K562 (cell line): ENCODE measurements around the gene CNPY2. TPM values are rescaled to one million over a fixed set of nuclear protein-coding genes. Genes with fewer than 3 reads are reported as not detected.

ENCODE experiments used
- BACH1 ChIP-seq: fragments of 200-800 bp; sonication (Bioruptor generic); IDR thresholded peaks from 2 replicates; pipeline ENCODE4 v1.6.1; 2016; ENCODE audit warnings: missing genetic modification characterization, missing compliant biosample characterization
- GABPB1 ChIP-seq: sonication (generic); formaldehyde crosslinking; IDR thresholded peaks from 2 replicates; pipeline ENCODE4 v1.8.0; 2022; ENCODE audit warnings: mild to moderate bottlenecking, missing genetic modification reagents
- MXI1 ChIP-seq: IDR thresholded peaks from 2 replicates; pipeline ENCODE4 v1.6.1; 2011; ENCODE audit warnings: low read depth, mild to moderate bottlenecking, improper control_type of control experiment, low read length
- NFE2L1 ChIP-seq: fragments of 450-650 bp; IDR thresholded peaks from 2 replicates; pipeline ENCODE4 v1.6.1; 2016; ENCODE audit warnings: missing genetic modification characterization, low read depth, mild to moderate bottlenecking, missing compliant biosample characterization, moderate library complexity, borderline replicate concordance
- PATZ1 ChIP-seq: fragments of 250-450 bp; sonication (Bioruptor Pico); IDR thresholded peaks from 2 replicates; pipeline ENCODE4 v1.5.0; 2020; ENCODE audit warnings: mild to moderate bottlenecking, borderline replicate concordance
- POLR2A ChIP-seq: fragments of 450-650 bp; conservative IDR thresholded peaks from 2 replicates; pipeline ENCODE4 v1.6.1; 2016
- REST ChIP-seq, 2 experiments: fragments of 450-650 bp; formaldehyde crosslinking in 1 of 2; IDR thresholded peaks; 2 replicates each; pipeline versions ENCODE4 v1.4.0 to v1.6.1; 2014 to 2020; ENCODE audit warnings: mild to moderate bottlenecking in 2 of 2, borderline replicate concordance in 1 of 2, low read depth in 1 of 2
- THRA ChIP-seq: fragments of 450-650 bp; IDR thresholded peaks from 2 replicates; pipeline ENCODE4 v1.6.1; 2017; ENCODE audit warnings: mild to moderate bottlenecking, moderate library complexity
- U2AF1 ChIP-seq: fragments of 200-400 bp; formaldehyde crosslinking; optimal IDR thresholded peaks from 2 replicates; pipeline ENCODE3; 2017; ENCODE audit warnings: mild to moderate bottlenecking, low read depth, low read length, moderate library complexity
- XRCC5 ChIP-seq: fragments of 200-400 bp; formaldehyde crosslinking; IDR thresholded peaks from 2 replicates; pipeline ENCODE4 v1.6.1; 2017; ENCODE audit warnings: low read depth, mild to moderate bottlenecking, low read length
- ZNF184 ChIP-seq: sonication (generic); formaldehyde crosslinking; IDR thresholded peaks from 2 replicates; pipeline ENCODE4 v1.5.0; 2020; ENCODE audit warnings: missing genetic modification reagents
- ZNF217 ChIP-seq: sonication (generic); formaldehyde crosslinking; IDR thresholded peaks from 2 replicates; pipeline ENCODE4 v1.8.0; 2022; ENCODE audit warnings: mild to moderate bottlenecking, missing genetic modification reagents
- ZNF277 ChIP-seq: fragments of 250-450 bp; sonication (Bioruptor Pico); IDR thresholded peaks from 2 replicates; pipeline ENCODE4 v1.8.0; 2022; ENCODE audit warnings: inconsistent platforms, mild to moderate bottlenecking, moderate library complexity, borderline replicate concordance
- ZNF695 ChIP-seq: fragments of 450-650 bp; formaldehyde crosslinking; IDR thresholded peaks from 2 replicates; pipeline ENCODE4 v1.4.0; 2020; ENCODE audit warnings: mild to moderate bottlenecking, moderate library complexity
- polyA plus RNA-seq, 8 experiments: library from polyadenylated mRNA; depleted of rRNA in 4 of 8; stranded (reverse) in 5 of 8; unstranded in 3 of 8; fragments of >200 nt; fragmentation: Nextera tagmentation in 2 of 8; fragmentation: Illumina TruSeq in 1 of 8; extraction: Ambion mirVana in 2 of 8; extraction: Trizol in 1 of 8; gene quantifications; 2 replicates each; pipeline versions ENCODE4 v1.2.1 to v1.2.3, GENCODE V29; 2011 to 2014; ENCODE audit warnings: inconsistent platforms in 1 of 8, missing spikeins in 1 of 8
- total RNA-seq, 7 experiments: library from RNA; depleted of rRNA in 6 of 7; stranded (reverse); fragments of >200 nt in 6 of 7; fragmentation: Illumina TruSeq in 2 of 7; extraction: Trizol in 2 of 7; gene quantifications; 2 replicates each; pipeline versions ENCODE4 v1.2.1 to v1.2.3, GENCODE V29; 2011 to 2021; ENCODE audit warnings: low replicate concordance in 1 of 7

The CNPY2 gene
- total and polyA plus RNA-seq, 9 of the 15 experiments (the other 6 are each of a cell fraction or from before 2014, with no cell fraction given), result 33.8 to 190 (median 138) TPM

- no peak for TF ChIP-seq REST (IDR thresholded peaks at IDR 0.05; ENCODE audit: borderline replicate concordance)
- TF ChIP-seq REST (CRISPR knock-in tag; IDR thresholded peaks at IDR 0.05; ENCODE audit: low read depth), result no peak
- TF ChIP-seq NFE2L1 (tag), result no peak
- no peak for TF ChIP-seq ZNF277 (CRISPR knock-in tag)
- TF ChIP-seq ZNF217 (CRISPR knock-in tag), result no peak
- TF ChIP-seq BACH1 (tag), result no peak
- TF ChIP-seq ZNF695 (CRISPR knock-in tag), result no peak
- TF ChIP-seq ZNF184 (CRISPR knock-in tag), result no peak
- no peak for TF ChIP-seq GABPB1 (CRISPR knock-in tag)
- TF ChIP-seq XRCC5, result no peak
- TF ChIP-seq POLR2A, result peak; percentile 44
- TF ChIP-seq U2AF1, result no peak
- no peak for TF ChIP-seq PATZ1 (CRISPR knock-in tag)
- TF ChIP-seq THRA, result no peak; the same call in 1 of the 2 replicates
- no peak for TF ChIP-seq MXI1
Observed at GRCh38 chr12:56300644-56301464, 14.9 kb downstream of the CNPY2 start (continued).
